Duodenal mucosa (tissue), 2 donors: ENCODE results near the gene LMX1A.

ENCODE experiments used
- H3K27ac ChIP-seq: one replicate; pipeline ENCODE4 v1.7.0; 2013; ENCODE audit warnings: low read depth, low read length
- H3K27me3 ChIP-seq, 2 donors: one replicate each; pipeline ENCODE4 v1.7.0; 2013; ENCODE audit warnings: low read length in 2 of 2, control low read depth in 1 of 2; ENCODE audit not compliant: insufficient read depth in 2 of 2, control insufficient read depth in 1 of 2
- H3K36me3 ChIP-seq, 2 donors: one replicate each; pipeline ENCODE4 v1.7.0; 2013; ENCODE audit warnings: low read length in 2 of 2, control low read depth in 1 of 2; ENCODE audit not compliant: insufficient read depth in 2 of 2, control insufficient read depth in 1 of 2
- H3K4me1 ChIP-seq, 2 donors: one replicate each; pipeline ENCODE4 v1.7.0; 2013; ENCODE audit warnings: low read length in 2 of 2, control low read depth in 1 of 2; ENCODE audit not compliant: insufficient read depth in 2 of 2, control insufficient read depth in 1 of 2
- H3K4me3 ChIP-seq, 2 donors: one replicate each; pipeline ENCODE4 v1.7.0; 2013; ENCODE audit warnings: low read length in 2 of 2, low read depth in 1 of 2
- H3K9ac ChIP-seq, 2 donors: one replicate each; pipeline ENCODE4 v1.7.0; 2013; ENCODE audit warnings: low read length in 2 of 2, low read depth in 1 of 2
- H3K9me3 ChIP-seq, 2 donors: one replicate each; pipeline ENCODE4 v1.7.0; 2013; ENCODE audit warnings: low read length in 2 of 2, control low read depth in 1 of 2; ENCODE audit not compliant: control insufficient read depth in 1 of 2

LMX1A gene

DNA sequence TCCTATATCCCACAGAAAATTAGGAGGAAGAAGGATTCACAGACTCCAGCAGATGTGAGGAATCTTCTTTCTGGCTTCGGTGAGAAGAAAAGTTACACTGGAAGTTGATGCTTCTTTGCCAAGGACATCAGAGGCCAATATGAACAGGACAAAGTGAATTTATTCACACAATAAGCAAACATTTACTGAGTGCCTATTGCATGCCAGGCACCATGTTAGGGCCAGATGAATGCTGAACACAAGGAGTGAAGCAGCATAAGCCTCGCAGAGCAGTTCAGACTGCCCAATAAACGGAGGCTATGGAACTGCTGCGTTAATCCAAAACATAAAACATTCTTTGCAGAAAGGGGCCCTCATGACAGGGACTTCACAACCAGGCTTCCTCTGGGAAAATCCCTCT lies 114.6 kb downstream of the LMX1A start:
- H3K36me3 ChIP-seq = no peaks in the 10 kb centered on the region
- H3K9me3 ChIP-seq = no peaks in the 10 kb centered on the region
- H3K4me3 ChIP-seq = no peak overlapping the region
- H3K27me3 ChIP-seq = peaks cover 5 to 9% of the 10 kb centered on the region in 2 donors
- no peak overlapping the region for H3K27ac ChIP-seq
- H3K9ac ChIP-seq = no peak overlapping the region
- H3K4me1 ChIP-seq = no peaks in the 10 kb centered on the region

- H3K27me3 ChIP-seq = peaks cover 7 to 14% of the 10 kb centered on the region in 2 donors
- H3K9me3 ChIP-seq = no peaks in the 10 kb centered on the region
- no peaks in the 10 kb centered on the region for H3K36me3 ChIP-seq
- no peak overlapping the region for H3K9ac ChIP-seq
- H3K4me1 ChIP-seq = no peaks in the 10 kb centered on the region
- no peak overlapping the region for H3K27ac ChIP-seq
- H3K4me3 ChIP-seq = no peak overlapping the region
Observed at GRCh38 chr1:165241321-165241720, 115.2 kb downstream of the LMX1A start.

DNA sequence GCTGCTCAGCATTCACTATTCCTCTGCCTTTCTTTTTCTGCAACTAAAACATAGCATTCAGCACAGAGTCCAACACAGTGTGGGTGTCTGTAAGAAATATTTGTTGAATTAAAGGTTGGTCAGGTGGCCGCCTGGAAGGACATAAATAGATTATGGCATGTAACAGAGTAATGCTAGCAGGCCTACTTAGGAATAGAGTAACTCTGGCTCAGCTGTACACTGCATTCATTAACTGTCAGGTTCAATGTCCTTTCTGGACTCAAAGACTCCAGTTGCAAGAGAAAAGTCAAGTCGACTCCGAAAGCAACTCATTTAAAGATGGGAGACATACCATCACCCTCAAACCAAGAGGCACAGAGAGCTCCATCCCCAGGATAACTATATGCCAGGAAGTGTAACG lies 116.0 kb downstream of the LMX1A start:
- no peak overlapping the region for H3K9ac ChIP-seq
- H3K27ac ChIP-seq = no peak overlapping the region
- no peaks in the 10 kb centered on the region for H3K4me1 ChIP-seq
- H3K36me3 ChIP-seq = no peaks in the 10 kb centered on the region
- no peaks in the 10 kb centered on the region for H3K9me3 ChIP-seq
- peaks cover 15 to 23% of the 10 kb centered on the region in 2 donors for H3K27me3 ChIP-seq
- no peak overlapping the region for H3K4me3 ChIP-seq

- peaks cover 20 to 29% of the 10 kb centered on the region in 2 donors for H3K27me3 ChIP-seq
- no peaks in the 10 kb centered on the region for H3K36me3 ChIP-seq
- no peaks in the 10 kb centered on the region for H3K9me3 ChIP-seq
- H3K9ac ChIP-seq = no peak overlapping the region
- no peak overlapping the region for H3K27ac ChIP-seq
- no peaks in the 10 kb centered on the region for H3K4me1 ChIP-seq
- H3K4me3 ChIP-seq = no peak overlapping the region
Observed at GRCh38 chr1:165239873-165240272, 116.6 kb downstream of the LMX1A start.

DNA sequence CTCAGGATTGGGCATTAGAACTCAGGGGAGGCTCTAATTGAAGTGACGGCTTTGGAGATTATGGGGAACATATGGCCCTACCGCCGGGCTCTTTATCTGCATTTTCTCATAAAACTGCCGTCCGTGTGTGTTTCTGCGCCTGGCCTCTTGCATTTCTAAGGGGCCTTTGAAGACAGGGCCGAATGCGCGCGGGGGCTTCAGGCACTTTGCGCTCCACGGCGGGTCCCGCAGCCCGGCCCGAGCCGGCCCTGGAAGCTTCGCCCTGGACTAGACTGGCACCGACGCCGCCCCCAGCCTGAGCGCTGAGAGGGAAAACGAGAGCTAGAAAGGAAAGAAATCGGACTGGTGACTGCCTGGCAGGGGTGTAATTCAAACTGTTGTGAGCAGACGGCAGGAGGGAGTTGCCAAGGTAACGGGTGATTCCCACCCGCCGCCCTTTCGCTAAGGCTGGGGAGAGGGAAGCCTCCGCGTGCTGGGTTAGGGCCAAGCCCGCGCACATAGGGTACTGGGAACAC lies 120.7 kb downstream of the LMX1A start:
- Histone ChIP-seq H3K4me3 (peak overlapping the region; percentile 16 to 51), H3K4me1 (no peaks in the 10 kb centered on the region), H3K9me3 (no peaks in the 10 kb centered on the region), H3K27me3 (peaks cover 25 to 49% of the 10 kb centered on the region in 2 donors), H3K36me3 (no peaks in the 10 kb centered on the region), H3K27ac (no peak overlapping the region), H3K9ac (no peak overlapping the region)

- H3K9me3 ChIP-seq = no peaks in the 10 kb centered on the region
- H3K4me1 ChIP-seq = no peaks in the 10 kb centered on the region
- no peak overlapping the region for H3K27ac ChIP-seq
- H3K27me3 ChIP-seq = peaks cover 25 to 49% of the 10 kb centered on the region in 2 donors
- no peaks in the 10 kb centered on the region for H3K36me3 ChIP-seq
- peak overlapping the region; percentile 16 to 51 for H3K4me3 ChIP-seq
- H3K9ac ChIP-seq = no peak overlapping the region
Observed at GRCh38 chr1:165235155-165235776, 121.2 kb downstream of the LMX1A start.

- H3K27ac ChIP-seq = no peak overlapping the region
- no peaks in the 10 kb centered on the region for H3K9me3 ChIP-seq
- no peaks in the 10 kb centered on the region for H3K36me3 ChIP-seq
- H3K4me3 ChIP-seq = no peak overlapping the region
- no peaks in the 10 kb centered on the region for H3K4me1 ChIP-seq
- no peak overlapping the region for H3K9ac ChIP-seq
- H3K27me3 ChIP-seq = peaks cover 25 to 49% of the 10 kb centered on the region in 2 donors
Observed at GRCh38 chr1:165234149-165234548, 122.4 kb downstream of the LMX1A start.

GRCh38 chr1:165228676-165229075 lies 127.8 kb downstream of the LMX1A start:
- Histone ChIP-seq H3K36me3 (no peaks in the 10 kb centered on the region), H3K27me3 (peaks cover 0 to 10% of the 10 kb centered on the region in 2 donors), H3K9ac (no peak overlapping the region), H3K4me1 (no peaks in the 10 kb centered on the region), H3K4me3 (no peak overlapping the region), H3K27ac (no peak overlapping the region), H3K9me3 (no peaks in the 10 kb centered on the region)

GRCh38 chr1:165228111-165228655 lies 128.3 kb downstream of the LMX1A start:
- Histone ChIP-seq H3K27ac (no peak overlapping the region), H3K36me3 (no peaks in the 10 kb centered on the region), H3K4me1 (no peaks in the 10 kb centered on the region), H3K27me3 (peaks cover 0 to 6% of the 10 kb centered on the region in 2 donors), H3K9me3 (no peaks in the 10 kb centered on the region), H3K4me3 (no peak overlapping the region), H3K9ac (no peak overlapping the region)

- Histone ChIP-seq H3K4me3 (no peak overlapping the region), H3K27ac (no peak overlapping the region), H3K9ac (no peak overlapping the region), H3K9me3 (no peaks in the 10 kb centered on the region), H3K36me3 (no peaks in the 10 kb centered on the region), H3K4me1 (no peaks in the 10 kb centered on the region), H3K27me3 (no peaks in the 10 kb centered on the region)
Observed at GRCh38 chr1:165226326-165226725, 130.2 kb downstream of the LMX1A start.
